ENCODE results near the gene CHMP6.

CHMP6 gene

DNA sequence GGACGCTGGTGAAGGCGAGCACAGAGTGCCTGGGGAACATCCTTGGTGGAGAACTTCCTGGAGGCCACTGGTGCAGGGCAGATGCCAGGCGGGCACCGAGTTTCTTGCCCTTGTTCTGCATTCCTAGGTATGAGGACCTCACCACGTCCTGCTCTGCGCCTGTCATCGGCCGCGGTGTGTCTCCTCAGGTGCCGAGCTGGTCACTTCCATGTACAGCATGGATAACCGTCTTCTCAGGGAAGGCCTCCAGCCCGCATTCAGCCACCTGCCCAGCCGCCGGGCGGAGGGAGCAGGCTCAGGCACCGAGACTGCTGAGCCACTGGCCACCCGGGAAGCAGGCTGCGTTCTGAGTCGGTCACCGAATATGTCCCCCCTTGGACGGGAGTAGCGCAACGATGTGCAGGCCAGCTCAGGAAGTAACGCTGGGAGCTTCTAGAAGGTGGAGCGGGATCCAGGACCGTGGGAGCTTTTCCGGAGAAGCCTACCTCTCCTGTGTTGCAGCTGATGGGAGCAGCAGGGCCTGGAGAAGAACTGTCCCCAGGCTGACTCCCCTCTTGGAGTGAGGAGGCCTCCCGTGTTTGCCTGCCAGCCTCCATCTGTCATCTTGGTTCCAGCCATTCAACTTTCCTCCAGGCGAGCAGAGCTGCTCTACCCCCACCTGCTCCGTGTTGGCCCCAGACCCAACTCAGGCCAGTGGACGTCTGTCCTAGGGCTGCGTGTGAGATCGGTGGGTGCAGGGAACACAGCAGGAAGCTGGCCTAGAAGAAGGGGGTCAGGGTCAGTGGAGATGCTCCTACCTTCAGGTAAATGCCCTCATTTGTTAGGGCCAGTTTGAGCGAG, 41.2 kb downstream of the CHMP6 start:
- DNase-seq = no peak

DNA sequence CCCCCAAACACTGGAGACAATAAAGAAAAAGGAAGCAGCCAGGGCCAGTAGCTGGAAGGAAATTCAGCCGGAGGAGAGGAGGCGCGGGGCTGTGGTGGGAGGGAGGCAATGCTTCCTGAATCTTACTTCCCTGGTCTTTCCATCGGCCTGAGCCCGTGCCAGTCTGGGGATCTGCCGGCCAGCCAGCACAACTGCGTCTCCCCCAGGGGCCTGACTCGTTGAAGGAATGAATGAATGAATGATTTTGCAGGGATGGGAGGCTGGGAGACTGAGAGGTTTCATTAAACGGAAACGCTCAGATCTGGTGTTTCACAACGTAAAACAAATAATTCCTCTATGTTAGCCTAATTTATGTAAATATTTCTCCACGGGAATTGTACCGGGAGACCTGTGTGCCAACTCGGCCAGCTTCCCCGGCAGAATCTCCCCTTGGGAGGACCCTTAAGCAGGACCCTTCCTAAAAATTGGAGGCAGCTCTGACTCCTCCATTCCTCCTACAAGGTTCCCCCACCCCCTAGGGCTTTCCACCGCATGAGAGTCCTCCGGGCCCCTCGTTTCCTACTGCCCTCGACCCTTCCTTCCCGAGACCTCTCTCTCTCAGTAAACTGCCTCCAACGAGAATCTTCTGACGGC, 42.0 kb downstream of the CHMP6 start:
- DNase-seq = no peak

DNA sequence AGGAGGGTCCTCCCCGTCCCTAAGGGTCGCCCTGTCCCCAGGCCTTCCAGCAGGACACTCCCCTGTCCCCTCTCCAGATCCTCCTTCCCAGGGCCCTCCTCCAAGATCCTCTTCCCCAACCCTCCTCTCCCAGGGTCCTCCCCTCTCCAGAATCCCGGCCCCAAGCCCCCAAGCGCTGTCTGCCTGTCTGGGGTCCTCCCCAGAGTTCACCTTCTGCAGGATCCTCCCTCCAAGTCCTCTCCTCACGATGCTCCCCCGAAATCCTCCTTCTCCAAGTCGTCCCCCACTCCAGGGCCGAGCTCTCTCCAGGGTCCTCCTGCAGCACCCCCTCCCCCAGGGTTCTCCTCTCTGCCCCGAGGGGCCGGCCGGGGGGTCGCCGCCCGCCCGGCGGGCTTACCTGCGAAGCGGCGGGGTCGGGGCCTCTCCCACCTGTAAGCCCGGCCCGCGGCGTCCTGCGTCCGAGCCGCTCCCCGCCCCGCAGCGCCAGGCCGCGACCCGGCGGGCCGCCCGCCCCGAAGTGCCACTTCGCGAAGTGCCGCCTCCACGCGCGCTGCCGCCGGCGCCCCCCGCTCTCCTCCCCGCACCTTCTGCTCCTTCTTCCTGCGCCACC, 42.6 kb downstream of the CHMP6 start:
- DNase-seq = no peak

DNA sequence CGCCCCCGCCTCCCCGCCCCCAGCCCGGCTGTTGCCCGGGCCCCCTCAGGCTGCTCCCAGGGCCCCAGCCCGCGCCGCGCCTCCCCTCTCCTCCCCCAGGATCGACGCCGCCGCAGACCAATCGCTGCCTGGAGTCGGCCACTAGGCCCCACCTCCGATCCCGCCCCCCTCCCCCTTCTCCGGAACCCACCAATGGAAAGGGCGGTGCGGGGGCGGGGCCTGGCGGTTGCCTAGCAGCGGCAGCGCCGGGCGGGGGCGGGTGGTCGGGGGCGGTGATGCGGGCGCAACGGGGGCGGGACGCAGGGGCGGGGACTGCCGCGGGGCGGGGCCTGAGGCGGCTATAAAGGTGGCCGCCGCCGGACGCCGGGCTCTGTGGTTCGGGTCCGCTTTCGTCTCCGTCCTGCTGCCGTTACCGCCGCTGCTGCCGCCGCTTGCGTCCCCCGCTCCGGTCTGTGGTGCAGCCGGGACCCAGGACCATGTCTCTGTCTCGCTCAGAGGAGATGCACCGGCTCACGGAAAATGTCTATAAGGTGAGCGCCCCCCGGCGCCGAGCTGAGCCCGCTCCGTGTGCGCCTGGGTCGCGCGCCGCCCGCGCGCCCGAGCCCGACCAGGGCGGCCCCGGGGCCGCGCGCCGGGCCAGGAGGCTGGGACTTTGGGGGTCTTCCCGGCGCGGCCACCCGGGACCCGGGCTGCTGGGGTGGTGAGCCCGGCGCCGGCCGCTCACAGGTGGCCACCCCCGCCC, 43.3 kb downstream of the CHMP6 start, which contains the start of gene BAIAP2:
Gene BAIAP2, plus strand, starts transcription at position 373 of the 742 bp plus-strand sequence. Its CDS starts 104 bp downstream, at position 477.
- no peak for DNase-seq

DNA sequence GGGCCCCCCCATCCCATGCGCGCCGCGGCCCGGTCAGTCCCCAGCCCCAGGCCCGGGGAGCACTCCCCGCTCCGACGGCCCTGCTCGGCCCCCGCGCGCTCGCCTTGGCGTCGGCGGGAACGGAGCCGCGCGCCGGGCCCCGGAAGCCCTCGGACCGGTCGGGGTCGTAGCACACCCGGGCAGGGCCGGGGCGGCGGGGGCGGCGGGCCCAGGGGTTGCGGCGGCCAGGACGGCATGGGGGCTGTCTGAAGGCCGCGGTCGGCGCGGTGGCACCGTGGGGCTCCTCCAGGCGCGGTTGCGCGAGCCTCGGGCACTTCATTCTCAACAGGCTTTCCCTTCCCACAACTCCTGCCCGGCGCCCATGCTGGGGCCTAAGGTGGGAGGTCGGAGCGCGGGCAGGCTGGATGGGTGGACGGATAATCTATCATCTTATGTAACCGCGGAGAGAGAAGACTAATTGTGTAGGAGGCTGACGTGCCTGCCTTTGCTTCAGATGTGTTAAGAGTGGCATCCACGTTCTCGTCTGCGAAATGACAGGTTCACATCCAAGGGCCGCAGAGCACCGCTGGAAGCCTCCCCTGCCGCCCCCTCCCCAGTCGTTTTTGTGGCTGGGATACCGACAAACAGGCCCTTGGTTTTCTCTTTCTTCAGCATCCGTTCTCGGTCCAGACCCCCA, 44.0 kb downstream of the CHMP6 start:
- no peak for DNase-seq

- no peak for DNase-seq
Measured at GRCh38 chr17:81036197-81036941, 44.7 kb downstream of the CHMP6 start.

DNA sequence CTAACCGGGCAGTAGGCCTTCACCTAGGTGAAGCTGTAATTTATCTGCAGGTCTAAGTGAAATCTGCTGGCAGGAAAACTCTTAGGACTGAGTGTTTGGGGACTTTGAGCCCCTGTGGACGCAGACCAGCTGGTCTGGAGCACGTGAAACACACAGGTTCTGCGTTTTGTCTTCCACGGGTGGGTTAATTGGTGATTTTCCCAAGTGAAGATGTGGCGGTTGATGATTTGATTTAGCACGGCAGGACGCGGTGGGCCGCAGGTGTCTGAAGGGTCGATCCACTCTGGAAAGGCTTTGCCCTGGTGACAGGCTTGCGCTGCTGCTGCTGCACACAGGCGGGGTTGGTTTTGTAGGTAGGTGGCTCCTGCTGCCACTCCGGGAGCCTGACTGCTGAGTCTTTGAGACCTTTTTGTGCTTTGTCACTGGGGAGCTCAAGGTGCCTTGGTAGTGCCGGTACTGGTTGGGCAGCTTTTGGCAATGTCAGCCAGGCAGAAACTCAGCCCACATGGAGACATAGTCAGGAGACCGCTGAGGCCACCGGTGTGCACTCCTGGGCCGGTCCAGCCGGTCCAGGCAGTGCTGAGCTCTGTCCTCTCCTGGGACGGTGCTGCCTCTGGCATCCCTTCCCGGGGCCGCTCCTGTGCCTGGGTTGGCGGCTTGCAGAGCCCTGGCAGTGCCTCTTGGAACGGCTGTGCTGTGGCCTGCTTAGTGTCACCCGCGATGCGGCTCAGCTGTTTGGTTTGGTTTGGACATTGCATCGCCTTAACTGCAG, 45.6 kb downstream of the CHMP6 start:
- DNase-seq = no peak

DNA sequence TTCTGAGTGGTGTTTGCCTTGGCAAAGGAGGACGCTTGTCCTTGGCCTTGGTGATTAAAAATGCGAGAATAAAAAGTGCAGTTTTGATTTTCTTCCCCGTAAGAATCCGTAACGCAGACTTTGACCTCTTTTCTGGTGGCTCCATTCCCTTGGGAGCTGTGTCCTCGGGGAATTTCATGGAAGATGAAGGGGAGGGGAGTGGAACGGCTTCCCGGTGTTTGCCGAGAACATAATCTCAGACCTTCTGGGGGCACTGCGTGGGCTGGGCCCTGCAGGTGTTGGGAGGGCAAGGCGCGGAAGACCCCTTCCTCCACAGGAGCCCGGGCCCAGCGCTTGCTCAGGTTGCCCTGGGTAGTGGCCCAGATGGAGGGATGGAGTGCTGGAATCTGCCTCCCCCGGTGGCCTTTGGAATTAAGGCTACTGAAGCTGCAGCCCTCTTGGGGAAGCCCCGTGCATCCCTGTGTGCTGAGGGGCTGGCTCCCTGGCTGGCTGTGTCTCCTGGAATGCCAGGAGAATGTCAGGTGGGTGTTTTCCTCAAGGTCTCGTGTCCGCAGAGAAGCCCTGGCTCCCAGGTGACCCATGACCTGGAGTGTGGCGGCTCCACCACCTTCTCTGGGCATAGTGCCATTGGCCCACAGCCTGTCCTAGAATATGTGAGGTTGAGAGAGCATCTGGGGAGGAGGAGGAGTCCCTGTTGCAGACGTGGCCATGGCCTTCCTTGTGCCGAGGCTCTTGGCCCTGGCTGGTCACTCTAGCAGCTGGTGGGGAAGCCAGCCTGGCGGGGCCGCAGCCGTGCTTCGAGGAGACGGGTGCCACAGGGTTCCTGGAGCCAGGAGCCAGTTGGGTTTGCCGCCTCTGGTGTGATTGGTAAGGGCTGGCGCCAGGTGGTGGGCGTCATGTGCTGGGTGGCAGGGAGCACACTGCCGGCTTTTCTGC, 46.4 kb downstream of the CHMP6 start:
- DNase-seq = no peak

- DNase-seq = no peak
Measured at GRCh38 chr17:81039096-81039495, 47.5 kb downstream of the CHMP6 start.

GRCh38 chr17:81039854-81040758, 48.5 kb downstream of the CHMP6 start:
- DNase-seq = no peak

DNA sequence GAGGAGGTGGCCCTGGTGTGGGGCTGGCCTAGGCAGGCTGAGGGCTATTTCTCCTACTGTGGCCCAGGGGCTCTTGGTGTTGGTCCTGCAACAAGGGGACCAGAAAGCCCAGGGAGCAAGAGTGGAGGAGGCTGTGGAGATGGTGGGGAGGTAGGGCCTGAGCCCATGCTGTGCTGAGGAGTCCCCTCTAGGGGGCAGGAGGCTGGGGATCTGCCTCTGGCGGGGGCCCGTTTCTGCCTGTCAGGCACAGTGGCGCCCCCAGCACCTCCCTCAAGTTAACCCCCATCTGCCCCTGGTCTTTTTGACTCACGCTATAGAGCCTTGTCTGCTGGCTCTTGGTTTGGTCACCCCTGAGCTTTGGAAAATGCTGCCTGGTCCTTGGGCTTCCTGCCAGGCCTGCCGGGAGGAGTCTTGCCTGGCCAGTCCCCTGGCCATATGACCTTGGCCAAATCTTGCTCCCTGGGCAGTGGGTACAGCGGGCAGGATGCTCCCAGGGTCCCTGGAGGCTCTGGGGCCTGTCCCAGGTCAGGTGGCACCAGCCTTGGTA, 49.2 kb downstream of the CHMP6 start:
- no peak for DNase-seq

DNA sequence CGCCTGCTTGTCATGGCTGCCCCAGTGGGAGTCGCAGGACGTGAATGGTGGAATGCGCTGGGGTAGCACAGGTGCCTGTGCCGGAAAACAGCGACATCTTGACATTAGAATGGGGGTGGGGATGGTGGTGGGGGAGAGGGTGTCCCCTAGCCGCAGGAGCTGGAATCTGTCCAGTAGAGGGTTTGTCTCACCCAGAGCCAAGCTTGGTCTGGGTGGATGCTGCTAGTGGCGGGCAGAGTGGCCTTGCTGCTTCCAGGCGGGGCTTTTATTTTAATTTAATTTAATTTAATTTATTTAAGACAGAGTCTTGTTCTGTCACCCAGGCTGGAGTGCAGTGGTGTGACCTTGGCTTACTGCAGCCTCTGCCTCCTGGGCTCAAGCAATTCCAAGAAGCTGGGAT, 51.0 kb downstream of the CHMP6 start:
- DNase-seq = no peak

- no peak for DNase-seq
Measured at GRCh38 chr17:81043319-81043724, 51.7 kb downstream of the CHMP6 start.

DNA sequence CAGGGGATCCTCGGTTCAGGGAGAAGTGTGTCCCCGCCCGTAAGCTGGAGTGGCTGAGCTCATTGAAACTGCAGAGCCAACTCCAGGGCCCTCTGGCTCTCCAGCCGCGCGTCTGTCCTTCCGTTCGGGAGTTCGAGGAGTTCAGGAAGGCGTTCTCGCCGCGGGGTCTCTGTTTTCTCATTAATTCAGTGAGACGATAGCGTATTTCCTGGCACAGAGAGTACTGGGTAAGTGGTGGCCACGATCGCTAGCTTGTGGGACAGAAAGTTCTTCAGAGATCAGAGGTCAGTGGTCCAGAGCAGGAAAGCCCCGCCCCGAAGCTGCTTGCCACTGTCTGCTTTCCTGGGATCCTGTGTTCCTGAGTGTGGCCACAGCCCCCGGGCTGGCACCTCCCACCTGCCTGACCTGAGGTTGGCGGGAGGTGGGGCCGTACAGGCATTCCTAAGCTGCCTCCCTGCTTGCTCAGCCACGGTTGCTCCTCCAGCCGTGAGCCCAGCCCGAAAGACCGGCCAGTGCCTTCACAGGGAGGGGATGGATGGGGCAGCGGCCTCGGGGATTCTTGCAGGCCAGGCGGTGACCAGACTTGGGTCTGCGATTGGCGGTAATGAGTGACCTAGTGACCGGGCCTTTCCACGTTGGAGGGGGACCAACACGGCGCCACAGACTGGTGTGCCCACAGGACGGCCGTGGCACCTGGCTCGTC, 52.2 kb downstream of the CHMP6 start:
- no peak for DNase-seq

DNA sequence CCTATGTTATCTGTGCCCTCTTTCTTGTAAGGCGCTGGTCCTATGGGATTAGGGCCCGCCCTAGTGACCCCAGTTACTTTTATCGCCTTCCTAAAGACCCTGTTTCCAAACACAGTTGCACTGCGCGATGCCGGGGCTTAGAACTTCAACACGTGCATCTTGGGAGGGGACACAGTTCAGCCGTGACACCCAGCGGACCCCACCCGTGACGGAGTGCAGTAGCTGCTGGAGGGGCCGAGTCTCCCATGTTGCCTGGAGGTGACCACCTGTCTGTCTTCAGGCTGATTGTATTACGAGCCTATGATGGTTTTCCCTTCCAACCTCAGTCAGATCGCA, 52.8 kb downstream of the CHMP6 start:
- no peak for DNase-seq

- no peak for DNase-seq
Measured at GRCh38 chr17:81044764-81045589, 53.3 kb downstream of the CHMP6 start.

DNA sequence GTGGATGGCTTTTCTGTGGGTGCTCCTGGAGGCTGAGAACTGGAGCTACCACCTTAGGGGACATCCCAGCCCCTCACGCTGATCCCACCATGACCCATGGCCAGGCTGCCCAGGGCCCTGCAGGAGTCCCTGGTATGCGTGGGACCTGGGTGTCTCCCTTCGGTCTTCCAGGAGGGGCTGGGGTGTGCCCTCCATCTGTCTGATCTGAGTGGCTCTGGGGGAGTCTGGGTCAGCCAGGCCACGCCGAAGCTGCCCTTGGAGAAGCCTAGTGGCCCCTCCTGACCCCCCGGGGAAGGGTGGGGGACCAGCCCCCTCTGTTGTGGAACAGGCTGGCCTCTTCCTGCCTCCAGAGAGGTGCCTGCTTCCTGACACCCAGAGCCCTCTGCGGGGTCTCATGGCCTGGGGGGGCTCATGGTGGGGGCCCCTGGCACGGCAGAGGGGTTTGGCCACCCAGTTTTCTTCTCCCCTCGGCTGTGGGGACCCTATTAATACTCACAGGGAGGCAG, 54.0 kb downstream of the CHMP6 start:
- DNase-seq = no peak

Data from NK-92 treated with Interleukin-12 subunit alpha and Interleukin-12 subunit beta, amount 100 ng/mL, for 24 hours (cell line).